Esophagus muscularis mucosa (tissue), 4 donors: ENCODE data around the gene ME1.

ENCODE experiments used
- EP300 ChIP-seq: sonication (generic); formaldehyde crosslinking; IDR thresholded peaks from one replicate; pipeline ENCODE4 v1.6.1; 2017; ENCODE audit warnings: antibody characterized with exemption
- POLR2A ChIP-seq: fragments of 450-650 bp; IDR thresholded peaks from one replicate; pipeline ENCODE4 v1.6.1; 2017; ENCODE audit warnings: antibody characterized with exemption, moderate library complexity, mild to moderate bottlenecking, low read depth
- POLR2AphosphoS5 ChIP-seq, 2 donors: sonication (generic); formaldehyde crosslinking; IDR thresholded peaks; one replicate each; pipeline ENCODE4 v1.6.1; 2017; ENCODE audit warnings: antibody characterized with exemption in 2 of 2
- TF ChIP-seq, protein P1 (sequence below), 3 experiments: fragments of 200-600 bp in 2 of 3; fragments of 450-650 bp in 1 of 3; sonication (generic) in 2 of 3; IDR thresholded peaks; one replicate each; pipeline ENCODE4 v1.5.1; 2017 to 2019; ENCODE audit warnings: antibody characterized with exemption in 3 of 3, mild to moderate bottlenecking in 2 of 3, moderate library complexity in 1 of 3

DNA sequence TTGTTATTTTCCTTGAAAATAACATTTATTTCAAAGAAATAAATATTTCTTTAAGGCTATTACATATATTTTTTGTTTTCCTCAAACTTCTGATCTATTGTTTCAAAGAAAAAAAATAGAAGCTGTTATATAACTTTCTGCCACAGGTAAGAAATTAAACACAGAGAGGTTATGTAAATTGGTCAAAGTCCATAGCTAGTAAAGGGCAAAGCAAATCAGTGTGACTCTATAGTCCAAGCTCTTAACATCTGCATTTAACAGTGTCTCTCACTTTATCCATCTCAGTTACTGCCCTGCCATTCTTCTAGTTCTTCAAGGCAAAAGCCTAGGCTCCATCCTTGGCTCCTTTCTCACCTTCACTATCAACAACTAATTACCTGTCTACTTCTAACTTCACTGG lies 180.6 kb downstream of the ME1 start:
- TF ChIP-seq, protein P1, sequence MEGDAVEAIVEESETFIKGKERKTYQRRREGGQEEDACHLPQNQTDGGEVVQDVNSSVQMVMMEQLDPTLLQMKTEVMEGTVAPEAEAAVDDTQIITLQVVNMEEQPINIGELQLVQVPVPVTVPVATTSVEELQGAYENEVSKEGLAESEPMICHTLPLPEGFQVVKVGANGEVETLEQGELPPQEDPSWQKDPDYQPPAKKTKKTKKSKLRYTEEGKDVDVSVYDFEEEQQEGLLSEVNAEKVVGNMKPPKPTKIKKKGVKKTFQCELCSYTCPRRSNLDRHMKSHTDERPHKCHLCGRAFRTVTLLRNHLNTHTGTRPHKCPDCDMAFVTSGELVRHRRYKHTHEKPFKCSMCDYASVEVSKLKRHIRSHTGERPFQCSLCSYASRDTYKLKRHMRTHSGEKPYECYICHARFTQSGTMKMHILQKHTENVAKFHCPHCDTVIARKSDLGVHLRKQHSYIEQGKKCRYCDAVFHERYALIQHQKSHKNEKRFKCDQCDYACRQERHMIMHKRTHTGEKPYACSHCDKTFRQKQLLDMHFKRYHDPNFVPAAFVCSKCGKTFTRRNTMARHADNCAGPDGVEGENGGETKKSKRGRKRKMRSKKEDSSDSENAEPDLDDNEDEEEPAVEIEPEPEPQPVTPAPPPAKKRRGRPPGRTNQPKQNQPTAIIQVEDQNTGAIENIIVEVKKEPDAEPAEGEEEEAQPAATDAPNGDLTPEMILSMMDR (IDR thresholded peaks at IDR 0.05) = no peak
- no peak for TF ChIP-seq POLR2A
- TF ChIP-seq POLR2AphosphoS5 (IDR thresholded peaks at IDR 0.05) = no peak
- no peak for TF ChIP-seq EP300
